ENCODE data around the gene PUS1.

DNA sequence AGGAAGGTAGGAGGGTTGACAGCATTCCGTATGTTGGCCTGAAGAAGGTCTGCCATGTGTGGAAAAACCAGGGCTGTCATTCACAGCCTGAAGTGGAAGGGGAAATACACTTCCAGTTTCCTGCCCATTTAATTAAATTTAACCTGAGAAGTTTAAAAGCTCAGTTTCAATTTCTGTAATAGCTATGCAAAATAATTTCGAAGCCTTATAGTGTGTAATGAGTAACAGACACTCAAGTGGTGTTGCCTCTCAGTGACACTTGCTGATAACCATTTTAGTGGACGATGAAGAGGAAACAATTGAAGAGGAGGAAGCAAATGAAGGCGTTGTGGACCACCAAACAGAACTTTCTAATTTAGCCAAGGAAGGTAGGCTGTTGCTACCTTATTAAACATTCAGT, 65.5 kb downstream of the PUS1 start:
- TF ChIP-seq, protein P1, sequence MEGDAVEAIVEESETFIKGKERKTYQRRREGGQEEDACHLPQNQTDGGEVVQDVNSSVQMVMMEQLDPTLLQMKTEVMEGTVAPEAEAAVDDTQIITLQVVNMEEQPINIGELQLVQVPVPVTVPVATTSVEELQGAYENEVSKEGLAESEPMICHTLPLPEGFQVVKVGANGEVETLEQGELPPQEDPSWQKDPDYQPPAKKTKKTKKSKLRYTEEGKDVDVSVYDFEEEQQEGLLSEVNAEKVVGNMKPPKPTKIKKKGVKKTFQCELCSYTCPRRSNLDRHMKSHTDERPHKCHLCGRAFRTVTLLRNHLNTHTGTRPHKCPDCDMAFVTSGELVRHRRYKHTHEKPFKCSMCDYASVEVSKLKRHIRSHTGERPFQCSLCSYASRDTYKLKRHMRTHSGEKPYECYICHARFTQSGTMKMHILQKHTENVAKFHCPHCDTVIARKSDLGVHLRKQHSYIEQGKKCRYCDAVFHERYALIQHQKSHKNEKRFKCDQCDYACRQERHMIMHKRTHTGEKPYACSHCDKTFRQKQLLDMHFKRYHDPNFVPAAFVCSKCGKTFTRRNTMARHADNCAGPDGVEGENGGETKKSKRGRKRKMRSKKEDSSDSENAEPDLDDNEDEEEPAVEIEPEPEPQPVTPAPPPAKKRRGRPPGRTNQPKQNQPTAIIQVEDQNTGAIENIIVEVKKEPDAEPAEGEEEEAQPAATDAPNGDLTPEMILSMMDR (conservative IDR thresholded peaks at IDR 0.05; ENCODE audit: low read length) = no peak
- no peak for TF ChIP-seq EZH2phosphoT487 (IDR thresholded peaks at IDR 0.05; ENCODE audit: borderline replicate concordance)

All from Loucy (cell line).